ENCODE data around the gene ARHGEF26.
"Not testable (repeated sequence)": the region's sequence is repeated elsewhere in the genome, so short reads cannot be mapped to it uniquely, and the experiment has no call there.

Gene ARHGEF26

GRCh38 chr3:154120961-154121700, at the start of gene ARHGEF26:
Gene ARHGEF26 (plus strand): TSS chr3:154121390. CDS start chr3:154121993, 603 bp downstream.
- DNase-seq, result peak; percentile 48

GRCh38 chr3:154074966-154075365, 46.2 kb upstream of the ARHGEF26 start:
- no peak for DNase-seq

- DNase-seq, result no peak
These were observed 42.5 kb upstream of the ARHGEF26 start for GRCh38 chr3:154078672-154079071.

DNA sequence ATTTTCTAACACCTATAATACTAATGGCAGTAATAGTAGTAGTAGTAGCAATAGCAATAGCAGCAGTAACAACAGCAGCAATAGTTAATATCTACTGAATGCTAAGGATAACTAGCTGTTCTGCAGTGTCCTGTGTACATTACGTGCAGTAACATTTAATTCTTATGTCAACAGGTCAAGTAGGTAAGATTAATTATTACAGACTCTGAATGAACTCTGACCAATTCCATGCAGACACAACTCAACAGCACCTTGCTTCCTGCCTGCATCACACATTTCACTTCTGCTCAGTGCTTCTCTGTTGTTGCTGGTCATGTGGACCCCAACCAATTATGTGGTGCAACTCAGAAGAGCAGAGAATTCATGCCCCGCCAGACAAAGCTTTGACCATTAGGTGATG, 39.9 kb upstream of the ARHGEF26 start:
- DNase-seq, result no peak

DNA sequence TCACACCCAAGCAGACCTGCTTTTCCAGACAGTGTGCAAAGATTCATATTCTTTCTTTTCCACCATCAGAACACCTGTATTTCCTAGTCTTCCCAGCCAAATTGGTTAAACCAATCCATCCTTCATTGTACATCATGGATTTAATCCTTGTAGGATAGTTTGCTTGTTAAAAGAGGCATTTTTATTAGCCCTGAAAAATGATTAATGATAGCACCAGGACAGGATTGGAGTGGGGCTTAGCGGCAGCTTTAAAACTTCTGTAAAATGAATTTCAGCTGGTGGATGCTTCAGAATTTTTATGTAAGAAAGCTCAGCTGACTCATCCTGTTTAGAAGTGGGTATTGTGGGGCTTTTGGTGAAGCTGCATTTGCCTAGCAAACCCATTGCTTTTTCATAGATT, 36.1 kb upstream of the ARHGEF26 start:
- no peak for DNase-seq

- DNase-seq, result no peak
These were observed 35.4 kb upstream of the ARHGEF26 start for GRCh38 chr3:154085799-154086198.

DNA sequence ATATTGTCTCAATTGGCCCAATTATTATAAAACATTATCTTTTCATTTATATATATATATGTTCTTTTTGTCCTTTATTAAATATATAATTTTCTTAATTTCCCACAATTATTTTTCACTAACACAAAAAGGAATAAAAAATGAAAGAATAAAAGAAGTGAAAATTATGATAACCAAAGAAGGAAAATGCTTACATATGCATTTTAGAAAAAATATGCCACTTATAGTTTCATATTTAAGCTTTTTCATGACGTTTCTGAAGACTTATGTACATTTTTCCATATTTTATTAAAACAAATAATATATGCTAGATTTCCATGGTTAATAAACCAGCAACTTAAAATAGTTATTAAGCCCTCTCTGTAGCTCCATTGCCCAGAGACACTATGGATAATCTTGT, 34.9 kb upstream of the ARHGEF26 start:
- DNase-seq, result no peak

GRCh38 chr3:154087756-154088480, 33.3 kb upstream of the ARHGEF26 start:
- not testable (repeated sequence) for DNase-seq

DNA sequence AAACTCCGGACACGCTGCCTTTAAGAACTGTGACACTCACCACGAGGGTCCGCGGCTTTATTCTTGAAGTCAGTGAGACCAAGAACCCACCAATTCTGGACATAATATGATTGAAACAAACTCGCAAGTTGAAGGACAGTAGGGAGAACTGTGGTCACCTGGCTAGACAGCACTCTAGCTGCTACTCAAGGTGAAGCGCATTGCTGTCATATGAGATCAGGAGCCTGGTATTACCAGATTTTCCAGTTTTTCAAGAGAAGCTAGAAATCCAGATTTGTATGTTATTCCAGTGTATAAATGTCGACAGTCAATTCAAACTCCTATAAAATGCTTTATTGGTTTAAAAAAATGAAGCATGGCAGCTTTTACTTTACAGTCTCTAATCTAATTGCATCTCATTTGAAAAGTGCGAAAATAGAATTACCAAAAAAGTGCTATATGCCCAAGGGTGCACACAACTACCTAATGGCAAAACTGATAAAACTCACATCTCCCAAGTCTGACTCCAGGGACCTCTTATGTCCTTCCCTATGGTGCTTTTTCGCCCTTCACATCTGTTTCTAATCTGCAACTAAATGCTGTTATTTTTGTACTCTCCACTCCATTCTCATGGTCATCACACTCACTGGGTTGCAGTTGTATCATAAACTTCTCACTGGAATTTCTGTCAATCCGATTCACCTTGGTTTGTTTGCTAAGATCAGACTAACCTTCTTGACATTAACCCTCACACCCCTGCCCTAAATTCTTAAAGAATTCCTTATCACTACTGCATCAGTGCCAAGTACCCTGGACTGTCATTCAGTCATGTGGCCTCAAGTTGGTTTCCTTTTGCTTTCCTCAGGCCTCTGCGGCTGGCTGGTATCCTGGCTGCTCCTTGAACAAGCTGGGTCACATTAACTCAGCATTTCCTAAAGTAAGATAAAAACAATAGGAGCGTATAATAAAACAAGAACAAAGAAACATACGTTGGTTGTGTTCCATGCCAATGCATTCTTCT, 31.5 kb upstream of the ARHGEF26 start:
- no peak for DNase-seq

DNA sequence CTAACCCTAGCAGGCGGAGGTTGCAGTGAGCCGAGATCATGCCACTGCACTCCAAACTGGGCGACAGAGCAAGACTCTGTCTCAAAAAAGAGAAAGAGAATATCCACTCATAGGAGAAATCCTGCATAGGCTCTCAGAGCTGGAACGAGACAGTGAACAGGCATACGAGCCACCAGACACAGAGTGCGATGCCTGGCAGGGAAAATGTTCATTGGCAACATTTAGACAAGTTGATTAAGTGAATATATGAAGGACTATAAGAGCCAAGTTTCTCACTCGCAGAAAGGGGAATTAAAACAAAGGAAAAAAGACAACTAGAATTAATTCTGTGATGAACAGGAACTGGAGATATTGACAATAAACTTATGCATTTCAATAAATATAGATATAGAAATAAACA, 27.1 kb upstream of the ARHGEF26 start:
- no peak for DNase-seq

- DNase-seq, result no peak
These were observed 25.3 kb upstream of the ARHGEF26 start for GRCh38 chr3:154095832-154096421.

- DNase-seq, result no peak
These were observed 22.8 kb upstream of the ARHGEF26 start for GRCh38 chr3:154098376-154098775.

GRCh38 chr3:154100556-154100955, 20.6 kb upstream of the ARHGEF26 start:
- DNase-seq, result no peak

DNA sequence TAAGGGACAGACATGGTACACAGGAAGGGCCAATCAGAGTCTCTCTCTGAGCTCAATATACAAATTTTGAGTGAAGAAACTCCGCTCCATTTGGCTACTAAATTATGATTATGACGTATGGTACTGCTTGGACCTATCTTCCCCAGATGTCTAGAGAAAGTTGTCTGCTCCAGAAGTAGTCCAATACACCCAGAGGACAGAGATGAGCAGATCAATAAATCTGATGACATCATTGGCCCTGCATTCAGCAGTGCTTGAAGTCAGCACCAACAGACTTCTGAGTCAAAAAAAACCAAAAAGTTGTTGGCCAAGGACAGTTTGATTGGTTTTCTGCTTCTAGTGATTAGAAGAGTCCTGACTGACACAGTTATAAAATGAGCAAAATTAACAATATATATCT, 19.9 kb upstream of the ARHGEF26 start:
- no peak for DNase-seq

DNA sequence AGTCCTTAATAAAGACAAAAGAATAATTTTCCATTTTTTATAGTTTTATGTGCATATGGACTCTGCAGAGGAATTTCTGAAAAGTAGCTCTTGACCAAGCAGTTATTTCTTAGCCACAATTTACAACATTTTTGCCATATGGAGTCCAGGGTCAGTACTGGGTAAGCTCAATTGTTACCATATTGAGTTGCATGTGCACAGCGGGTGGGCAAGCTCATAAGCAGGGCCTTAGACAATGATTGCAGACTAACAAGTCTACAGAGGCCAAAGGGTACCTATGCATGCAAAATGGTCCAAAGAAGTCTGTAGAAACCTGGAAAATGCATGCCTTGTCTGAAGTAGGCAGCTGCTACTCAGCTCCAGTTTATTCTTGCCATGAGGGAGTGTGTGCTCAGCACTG, 19.0 kb upstream of the ARHGEF26 start:
- no peak for DNase-seq

DNA sequence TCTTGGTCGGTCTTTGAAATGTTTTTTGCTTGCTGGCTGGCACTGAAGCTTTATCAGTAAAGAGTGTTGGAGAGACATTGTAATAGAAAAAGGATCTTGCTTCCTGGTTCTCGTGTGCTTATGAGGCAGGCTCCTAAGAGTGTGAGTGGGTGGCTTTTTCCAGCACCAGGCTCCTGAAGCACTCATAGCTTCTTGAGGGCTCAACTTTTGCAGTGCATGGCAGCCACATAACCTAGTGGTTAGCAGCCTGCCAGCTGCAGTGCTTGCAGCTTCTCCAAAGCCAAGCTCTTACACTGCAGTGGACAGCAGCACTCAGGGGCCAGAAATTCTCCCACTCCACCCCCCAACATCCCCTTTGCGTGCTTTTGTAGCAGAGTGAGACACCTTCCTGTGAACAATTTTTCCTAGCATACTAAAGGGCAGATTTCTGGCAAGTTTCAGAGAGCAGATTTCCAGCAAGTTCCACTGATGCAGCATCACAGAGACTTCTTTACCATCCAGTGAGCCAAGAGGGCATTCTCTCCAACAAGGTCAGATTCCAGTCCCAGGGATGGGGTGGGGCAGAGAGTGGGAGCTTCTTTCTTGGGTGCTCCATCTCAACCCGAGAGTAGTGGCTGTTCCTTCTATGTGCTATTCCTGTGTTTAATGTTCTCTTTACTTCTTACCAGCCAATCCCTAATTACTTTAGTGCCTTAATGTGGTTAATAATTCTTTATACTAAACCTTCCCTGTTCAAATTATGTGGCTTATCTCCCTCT, 15.8 kb upstream of the ARHGEF26 start:
- no peak for DNase-seq

DNA sequence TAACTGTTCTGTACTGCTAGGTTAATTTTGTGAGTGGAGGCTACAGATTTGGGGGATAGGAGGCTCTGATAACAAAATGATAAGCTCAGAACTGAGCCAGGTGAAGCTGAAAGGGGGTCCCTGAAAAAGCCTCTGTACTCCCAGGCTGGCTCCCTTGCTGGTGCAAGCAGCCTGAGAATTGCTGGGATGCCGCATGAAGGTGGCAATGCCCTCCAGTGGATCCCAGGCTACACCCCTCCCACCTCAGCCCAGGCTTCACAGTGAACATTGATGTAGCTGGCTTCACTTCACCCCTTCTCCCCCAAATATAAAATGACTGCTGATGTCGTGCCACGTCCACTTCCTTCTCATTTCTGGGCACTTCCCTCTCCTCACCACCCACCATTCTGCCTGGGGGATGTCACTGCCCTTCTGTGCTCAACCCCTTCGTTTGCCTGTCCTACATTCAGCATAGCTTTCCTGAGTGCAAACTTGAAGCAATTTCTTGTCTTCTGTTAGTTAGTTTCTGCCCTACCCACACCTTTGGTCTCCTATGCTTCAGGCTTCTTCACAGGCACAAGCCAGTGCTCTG, 9.7 kb upstream of the ARHGEF26 start:
- no peak for DNase-seq

DNA sequence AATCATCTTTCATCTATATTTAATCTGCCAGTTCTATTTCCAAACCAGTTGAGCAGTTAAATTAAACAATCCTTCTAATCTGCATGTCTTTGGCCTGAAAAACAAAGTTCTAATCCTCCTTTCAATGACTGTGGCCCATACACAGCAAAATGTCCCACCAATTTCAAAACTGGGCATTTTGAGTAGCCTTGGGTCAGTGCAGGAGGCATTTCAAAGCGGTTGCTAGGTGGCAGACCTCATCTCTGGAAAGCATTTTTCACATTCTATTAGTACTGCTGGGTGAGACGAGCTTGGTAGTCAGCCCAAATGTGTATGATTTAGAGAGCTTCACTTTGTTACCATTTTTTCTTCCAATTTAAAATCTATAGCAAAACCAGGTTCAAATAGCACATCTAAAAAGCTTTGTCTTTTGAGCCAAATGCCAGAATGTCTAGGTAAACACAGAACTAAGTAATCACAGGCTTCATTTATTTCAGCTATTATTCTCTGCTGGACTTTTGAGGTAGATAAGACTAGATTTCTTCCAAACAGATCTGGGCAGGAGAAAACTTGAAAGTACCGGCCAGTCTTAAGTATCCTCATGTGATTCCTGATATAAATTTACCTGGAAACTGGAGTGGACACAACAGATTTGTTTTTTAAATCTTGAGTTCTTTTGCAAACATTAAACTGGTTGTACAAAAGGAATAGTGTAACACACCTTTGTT, 8.9 kb upstream of the ARHGEF26 start:
- no peak for DNase-seq

DNA sequence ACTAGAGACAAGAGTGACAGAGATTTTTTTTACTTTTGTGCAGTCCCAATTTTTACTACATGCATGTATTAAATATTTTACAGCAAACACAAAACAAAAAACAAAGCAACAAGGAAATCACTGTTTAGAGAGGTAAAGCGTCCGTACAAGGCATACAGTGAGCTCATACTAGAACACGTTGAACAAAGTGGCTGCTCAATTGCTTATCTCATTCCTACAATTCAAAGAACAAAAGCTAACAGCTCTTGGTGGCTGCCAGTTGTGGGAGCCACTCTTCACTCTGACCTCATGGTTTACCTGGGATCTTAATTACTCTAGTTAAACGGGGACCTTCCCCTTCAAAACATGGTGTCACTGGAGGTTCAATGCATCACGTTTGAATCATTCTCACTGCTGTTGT, 7.6 kb upstream of the ARHGEF26 start:
- no peak for DNase-seq

GRCh38 chr3:154115332-154115731, 5.9 kb upstream of the ARHGEF26 start:
- no peak for DNase-seq

DNA sequence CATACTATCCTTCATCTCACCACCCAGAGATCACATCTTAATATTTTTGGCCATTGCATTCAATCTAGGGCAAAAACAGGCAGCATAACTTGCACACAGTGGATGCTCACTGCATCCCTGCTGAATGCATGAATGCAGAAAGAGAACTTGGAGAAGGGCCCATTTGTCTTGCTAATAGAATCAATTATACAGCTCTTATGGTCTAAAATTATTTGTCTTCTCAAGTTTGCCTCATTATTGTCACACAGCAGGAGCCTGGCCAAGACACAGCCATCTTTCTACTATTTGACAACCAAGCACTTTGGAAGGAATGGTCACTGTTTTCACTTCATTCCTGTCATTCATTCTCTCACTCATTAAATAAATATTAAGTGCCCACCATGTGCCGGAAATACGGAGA, 1.2 kb upstream of the ARHGEF26 start:
- DNase-seq, result no peak
